HG03039 (cell line): Measurements from ENCODE around the gene M1AP.

ENCODE experiments used
- ATAC-seq: cut with Tn5 transposase; IDR thresholded peaks from one replicate; pipeline ENCODE4 v1.9.1; 2021; ENCODE audit warnings: mild to moderate bottlenecking, moderate library complexity; ENCODE audit not compliant: unreplicated experiment

The M1AP gene

GRCh38 chr2:74507926-74508520 lies 140.1 kb downstream of the M1AP start:
- ATAC-seq, result no peak
